K562 (cell line): ENCODE measurements around the gene MATR3. TPM values are rescaled to one million over a fixed set of nuclear protein-coding genes. Genes with fewer than 3 reads are reported as not detected.

Experiments
- ARID4B ChIP-seq: sonication (generic); formaldehyde crosslinking; IDR thresholded peaks from 2 replicates; pipeline ENCODE4 v1.8.0; 2022; ENCODE audit warnings: mild to moderate bottlenecking, missing genetic modification reagents
- BCOR ChIP-seq: fragments of 450-650 bp; IDR thresholded peaks from 2 replicates; pipeline ENCODE4 v1.6.1; 2016
- CREM ChIP-seq: IDR thresholded peaks from 2 replicates; pipeline ENCODE4 v1.6.1; 2014; ENCODE audit warnings: antibody characterized with exemption, low read depth
- ETV1 ChIP-seq: fragments of 450-650 bp; conservative IDR thresholded peaks from 2 replicates; pipeline ENCODE4 v1.6.1; 2016; ENCODE audit warnings: missing genetic modification characterization, control low read depth, low read depth, missing compliant biosample characterization
- MAFF ChIP-seq: IDR thresholded peaks from 2 replicates; pipeline ENCODE4 v1.6.1; 2012; ENCODE audit warnings: low read length, improper control_type of control experiment
- NONO ChIP-seq, 2 experiments: fragments of 200-400 bp in 1 of 2; fragments of 450-650 bp in 1 of 2; formaldehyde crosslinking in 1 of 2; IDR thresholded peaks; 2 replicates each; pipeline ENCODE4 v1.6.1; 2017; ENCODE audit warnings: low read depth in 2 of 2, mild to moderate bottlenecking in 2 of 2, moderate library complexity in 2 of 2, low read length in 1 of 2
- NR4A1 ChIP-seq, 2 experiments: fragments of 250-450 bp in 1 of 2; fragments of 450-650 bp in 1 of 2; sonication (Bioruptor Pico) in 1 of 2; IDR thresholded peaks; 2 replicates each; pipeline versions ENCODE4 v1.4.0 to v1.6.1; 2016 to 2020; ENCODE audit warnings: mild to moderate bottlenecking in 2 of 2, missing compliant biosample characterization in 1 of 2, missing genetic modification characterization in 1 of 2, moderate library complexity in 1 of 2
- POLR2AphosphoS2 ChIP-seq: IDR thresholded peaks from 2 replicates; pipeline ENCODE4 v1.6.1; 2012; ENCODE audit warnings: low read length, improper control_type of control experiment
- RBFOX2 ChIP-seq: fragments of 200-400 bp; formaldehyde crosslinking; IDR thresholded peaks from 2 replicates; pipeline ENCODE4 v1.6.1; 2017; ENCODE audit warnings: low read depth, mild to moderate bottlenecking, low read length, moderate library complexity
- TAF1 ChIP-seq: IDR thresholded peaks from 2 replicates; pipeline ENCODE4 v1.6.1; 2011; ENCODE audit warnings: mild to moderate bottlenecking, low read length, moderate library complexity; ENCODE audit not compliant: insufficient read depth, control insufficient read depth, severe bottlenecking; ENCODE audit errors: extremely low read depth
- ZNF282 ChIP-seq: sonication (generic); formaldehyde crosslinking; IDR thresholded peaks from 2 replicates; pipeline ENCODE4 v1.8.1; 2023; ENCODE audit warnings: missing genetic modification reagents
- ZNF592 ChIP-seq: fragments of 450-650 bp; IDR thresholded peaks from 2 replicates; pipeline ENCODE4 v1.6.1; 2017; ENCODE audit warnings: antibody characterized with exemption, mild to moderate bottlenecking
- ZNF655 ChIP-seq: fragments of 250-450 bp; sonication (Bioruptor Pico); IDR thresholded peaks from 2 replicates; pipeline ENCODE4 v1.5.0; 2021
- ZNF780A ChIP-seq: fragments of 250-450 bp; sonication (Bioruptor Pico); IDR thresholded peaks from 2 replicates; pipeline ENCODE4 v1.5.0; 2021; ENCODE audit warnings: mild to moderate bottlenecking
- polyA plus RNA-seq, 8 experiments: library from polyadenylated mRNA; depleted of rRNA in 4 of 8; stranded (reverse) in 5 of 8; unstranded in 3 of 8; fragments of >200 nt; fragmentation: Nextera tagmentation in 2 of 8; fragmentation: Illumina TruSeq in 1 of 8; extraction: Ambion mirVana in 2 of 8; extraction: Trizol in 1 of 8; gene quantifications; 2 replicates each; pipeline versions ENCODE4 v1.2.1 to v1.2.3, GENCODE V29; 2011 to 2014; ENCODE audit warnings: inconsistent platforms in 1 of 8, missing spikeins in 1 of 8
- total RNA-seq, 7 experiments: library from RNA; depleted of rRNA in 6 of 7; stranded (reverse); fragments of >200 nt in 6 of 7; fragmentation: Illumina TruSeq in 2 of 7; extraction: Trizol in 2 of 7; gene quantifications; 2 replicates each; pipeline versions ENCODE4 v1.2.1 to v1.2.3, GENCODE V29; 2011 to 2021; ENCODE audit warnings: low replicate concordance in 1 of 7

The MATR3 gene
- total and polyA plus RNA-seq, 9 of the 15 experiments (the other 6 are each of a cell fraction or from before 2014, with no cell fraction given) = 150 to 425 (median 263) TPM

- 0 out of 4 replicates have a peak, but pooled peaks of 1 of the 2 experiments have one; percentile 12 for TF ChIP-seq NONO (IDR thresholded peaks at IDR 0.05; ENCODE audit: low read depth in 2 of 2, low read length in 1 of 2)
- no peak for TF ChIP-seq ARID4B
- peak; percentile 3; the same call in 1 of the 2 replicates for TF ChIP-seq BCOR
- no peak for TF ChIP-seq POLR2AphosphoS2
- TF ChIP-seq ETV1 (tag) = no peak
- no peak for TF ChIP-seq ZNF655 (CRISPR knock-in tag)
- no peak for TF ChIP-seq RBFOX2
- no peak for TF ChIP-seq NR4A1 (CRISPR knock-in tag; IDR thresholded peaks at IDR 0.05)
- TF ChIP-seq NR4A1 (tag; IDR thresholded peaks at IDR 0.05) = 0 out of 2 replicates have a peak, but pooled peaks have one; percentile 25
- no peak for TF ChIP-seq TAF1
- no peak for TF ChIP-seq ZNF282 (CRISPR knock-in tag)
- no peak for TF ChIP-seq MAFF
- no peak for TF ChIP-seq CREM
- TF ChIP-seq ZNF780A (CRISPR knock-in tag) = no peak
- peak; percentile 56; the same call in 1 of the 2 replicates for TF ChIP-seq ZNF592
Measured at GRCh38 chr5:139293202-139293506, 386 bp upstream of the MATR3 start (continued).
